ENCODE data around the gene ZNRF4. TPM values are rescaled to one million over a fixed set of nuclear protein-coding genes. Genes with fewer than 3 reads are reported as not detected.

Gene ZNRF4
- total and polyA plus RNA-seq, 9 of the 15 experiments (the other 6 are each of a cell fraction or from before 2014, with no cell fraction given) = not detected

GRCh38 chr19:5463959-5464358 lies 8.7 kb downstream of the ZNRF4 start:
- CTCF ChIA-PET (ENCODE audit: low intra/inter-chr PET ratio) = no interaction called here
- DNase-seq (ENCODE audit: extremely low read depth in 1 of 4, low spot score in 3 of 4) (no peak), FAIRE-seq (no peak), ATAC-seq (no peak)
- intact Hi-C loops (cut with micrococcal nuclease) (no loop called here), in situ Hi-C loops (cut with MboI) (no loop called here)
- Histone ChIP-seq H3K4me2 (ENCODE audit: insufficient read depth, low read length) (no peak overlapping the region), H3K4me1 (replicated peaks in 1 of 2; ENCODE audit: control insufficient read depth in 2 of 2, insufficient read depth in 2 of 2, low read length in 2 of 2) (no peaks in the 10 kb centered on the region; a peak in 1 of 5 replicates), H2AFZ (ENCODE audit: low read depth, low read length) (no peak overlapping the region), H3K9me3 (replicated peaks; ENCODE audit: control insufficient read depth, insufficient read depth, low read depth, low read length) (no peaks in the 10 kb centered on the region), H3K9ac (ENCODE audit: insufficient read depth in 1 of 2, low read depth in 2 of 2, low read length in 2 of 2) (no peak overlapping the region), H3K79me2 (ENCODE audit: control insufficient read depth, insufficient read depth, low read length) (no peaks in the 10 kb centered on the region), H4K20me1 (replicated peaks; ENCODE audit: control insufficient read depth, insufficient read depth, low read length) (no peaks in the 10 kb centered on the region), H3K9me1 (ENCODE audit: control insufficient read depth, insufficient read depth, low read length) (no peaks in the 10 kb centered on the region), H3K27ac (ENCODE audit: extremely low read depth, low read depth, low read length) (no peak overlapping the region), H3K36me3 (ENCODE audit: control insufficient read depth, insufficient read depth, low read length) (no peaks in the 10 kb centered on the region), H3K27me3 (ENCODE audit: control insufficient read depth in 2 of 2, insufficient read depth in 2 of 2, low read length in 2 of 2) (peaks cover 11 to 36% of the 10 kb centered on the region in 2 experiments), H3K4me3 (no peak overlapping the region)
- 2% methylated on average over 3 of the region's 3 CpGs for WGBS (ENCODE audit: insufficient coverage, low coverage, missing lambda C conversion rate)
- TF ChIP-seq CCAR2 (IDR thresholded peaks at IDR 0.05; ENCODE audit: low read depth, low read length) (no peak), ARID3A (IDR thresholded peaks at IDR 0.05; ENCODE audit: borderline replicate concordance, low read depth, low read length) (no peak), ZBTB33 (CRISPR knock-in tag; IDR thresholded peaks at IDR 0.05) (no peak), ZBTB2 (IDR thresholded peaks at IDR 0.05) (no peak), MEF2D (tag; conservative IDR thresholded peaks at IDR 0.05; ENCODE audit: low read depth) (no peak), U2AF1 (optimal IDR thresholded peaks at IDR 0.05; ENCODE audit: low read depth, low read length) (no peak), ZNF347 (CRISPR knock-in tag; IDR thresholded peaks at IDR 0.05; ENCODE audit: low read depth) (no peak), NR0B1 (IDR thresholded peaks at IDR 0.05; ENCODE audit: partially characterized antibody) (no peak), NEUROD1 (IDR thresholded peaks at IDR 0.05; ENCODE audit: borderline replicate concordance, low read depth, low read length, partially characterized antibody) (no peak), ZNF79 (CRISPR knock-in tag; IDR thresholded peaks at IDR 0.05; ENCODE audit: low read depth) (no peak), LEF1 (IDR thresholded peaks at IDR 0.05) (no peak)
- no TSS peak for BruUV-seq (replicated peaks)
- POLR2A ChIA-PET = no interaction called here
